GM23338 (cell line): Measurements from ENCODE around the gene RPIA. TPM values are rescaled to one million over a fixed set of nuclear protein-coding genes. Genes with fewer than 3 reads are reported as not detected.

ENCODE experiments used
- ATAC-seq: fragments of 200-7000 bp; cut with Tn5 transposase; 3 replicates; pipeline ENCODE4 v1.9.1; 2020
- DNase-seq: peaks from one replicate; pipeline ENCODE4 v3.0.0-alpha.2; 2015; ENCODE audit warnings: low spot score
- H2AFZ ChIP-seq: fragments of 200-600 bp; sonication (generic); 2 replicates; pipeline ENCODE4 v1.8.0; 2016; ENCODE audit warnings: antibody characterized with exemption, mild to moderate bottlenecking, moderate library complexity
- H3F3A ChIP-seq: fragments of 200-600 bp; sonication (generic); replicated peaks from 2 replicates; pipeline ENCODE4 v1.8.0; 2017; ENCODE audit warnings: antibody characterized with exemption, mixed run types, low read depth
- H3K27ac ChIP-seq: fragments of 200-600 bp; sonication (generic); 2 replicates; pipeline ENCODE4 v1.6.1; 2016; ENCODE audit warnings: low read depth
- H3K27me3 ChIP-seq: fragments of 200-600 bp; sonication (generic); 2 replicates; pipeline ENCODE4 v1.8.0; 2016; ENCODE audit warnings: mild to moderate bottlenecking, mixed run types, moderate library complexity; ENCODE audit not compliant: insufficient read depth
- H3K36me3 ChIP-seq: fragments of 200-600 bp; sonication (generic); 2 replicates; pipeline ENCODE4 v1.8.0; 2016; ENCODE audit warnings: mild to moderate bottlenecking; ENCODE audit not compliant: insufficient read depth
- H3K4me1 ChIP-seq: fragments of 200-600 bp; sonication (generic); 2 replicates; pipeline ENCODE4 v1.8.0; 2016; ENCODE audit warnings: mild to moderate bottlenecking, moderate library complexity; ENCODE audit not compliant: insufficient read depth
- H3K4me2 ChIP-seq: fragments of 200-600 bp; sonication (generic); 2 replicates; pipeline ENCODE4 v1.7.1; 2017; ENCODE audit warnings: mixed run types
- H3K4me3 ChIP-seq: fragments of 200-600 bp; sonication (generic); 2 replicates; pipeline ENCODE4 v1.6.1; 2016; ENCODE audit warnings: mixed run types
- H3K79me2 ChIP-seq: fragments of 200-600 bp; sonication (generic); replicated peaks from 2 replicates; pipeline ENCODE4 v1.8.0; 2017; ENCODE audit warnings: mild to moderate bottlenecking; ENCODE audit not compliant: insufficient read depth
- H3K9me2 ChIP-seq: fragments of 200-600 bp; sonication (generic); 2 replicates; pipeline ENCODE4 v1.8.0; 2017; ENCODE audit not compliant: insufficient read depth
- H4K20me1 ChIP-seq: fragments of 200-600 bp; sonication (generic); replicated peaks from 2 replicates; pipeline ENCODE4 v1.8.0; 2017; ENCODE audit warnings: mild to moderate bottlenecking; ENCODE audit not compliant: insufficient read depth
- H3K27ac Mint-ChIP-seq: 2 replicates; pipeline ENCODE4 v1.8.0; 2020; ENCODE audit warnings: inconsistent platforms, mild to moderate bottlenecking, moderate library complexity, mixed read lengths
- H3K27me3 Mint-ChIP-seq: 3 replicates; pipeline ENCODE4 v1.8.0; 2022; ENCODE audit warnings: low read depth, mild to moderate bottlenecking, moderate library complexity, mixed read lengths, inconsistent platforms; ENCODE audit not compliant: insufficient read depth, poor library complexity
- H3K36me3 Mint-ChIP-seq: 3 replicates; pipeline ENCODE4 v1.8.0; 2021; ENCODE audit warnings: low read depth, mild to moderate bottlenecking, inconsistent platforms, moderate library complexity, mixed read lengths
- H3K4me1 Mint-ChIP-seq: 3 replicates; pipeline ENCODE4 v1.8.0; 2020; ENCODE audit warnings: mild to moderate bottlenecking, inconsistent platforms, mixed read lengths
- H3K4me3 Mint-ChIP-seq: 3 replicates; pipeline ENCODE4 v1.8.0; 2021; ENCODE audit warnings: moderate library complexity, mild to moderate bottlenecking, inconsistent platforms, mixed read lengths
- H3K9me3 Mint-ChIP-seq: 3 replicates; pipeline ENCODE4 v1.8.0; 2020; ENCODE audit warnings: moderate library complexity, mild to moderate bottlenecking, inconsistent platforms, mixed read lengths
- CREB1 ChIP-seq: fragments of 250-450 bp; sonication (Bioruptor Pico); IDR thresholded peaks from 2 replicates; pipeline ENCODE4 v1.5.0; 2020; ENCODE audit warnings: low read depth, mild to moderate bottlenecking, moderate library complexity
- CTCF ChIP-seq, 2 experiments: fragments of 200-600 bp in 1 of 2; sonication (generic) in 1 of 2; conservative IDR thresholded peaks; 2 replicates each; pipeline versions ENCODE4 v1.5.1 to v1.6.1; 2016 to 2017; ENCODE audit warnings: antibody characterized with exemption in 2 of 2, low read depth in 2 of 2, mild to moderate bottlenecking in 2 of 2, moderate library complexity in 1 of 2
- ETS1 ChIP-seq: IDR thresholded peaks from 2 replicates; pipeline ENCODE4 v1.6.1; 2016; ENCODE audit warnings: antibody characterized with exemption
- EZH2 ChIP-seq: fragments of 200-600 bp; sonication (generic); IDR thresholded peaks from one replicate; pipeline ENCODE4 v1.8.0; 2017; ENCODE audit warnings: antibody characterized with exemption, mild to moderate bottlenecking, low read depth; ENCODE audit not compliant: unreplicated experiment
- EZH2phosphoT487 ChIP-seq: fragments of 200-600 bp; sonication (generic); IDR thresholded peaks from one replicate; pipeline ENCODE4 v1.8.1; 2018; ENCODE audit warnings: antibody characterized with exemption; ENCODE audit not compliant: unreplicated experiment
- POLR2AphosphoS5 ChIP-seq: IDR thresholded peaks from 2 replicates; pipeline ENCODE4 v1.6.1; 2016; ENCODE audit warnings: antibody characterized with exemption, low read depth
- STAT1 ChIP-seq: IDR thresholded peaks from one replicate; pipeline ENCODE4 v1.6.1; 2016; ENCODE audit warnings: antibody characterized with exemption; ENCODE audit not compliant: unreplicated experiment
- ZNF114 ChIP-seq: fragments of 250-450 bp; sonication (Bioruptor Pico); IDR thresholded peaks from 2 replicates; pipeline ENCODE4 v1.5.0; 2020; ENCODE audit warnings: mild to moderate bottlenecking, moderate library complexity
- ZNF331 ChIP-seq: fragments of 250-450 bp; sonication (Bioruptor Pico); IDR thresholded peaks from 2 replicates; pipeline ENCODE4 v1.5.0; 2020; ENCODE audit warnings: low read depth, mild to moderate bottlenecking, moderate library complexity
- polyA plus RNA-seq: library from polyadenylated mRNA; unstranded; fragments of >200 nt; fragmentation: Nextera tagmentation; extraction: Ambion mirVana; gene quantifications from 2 replicates; pipeline ENCODE4 v1.2.1, GENCODE V29; 2016
- total RNA-seq: library from RNA; depleted of rRNA; stranded (reverse); fragments of >200 nt; shearing (Covaris generic); gene quantifications from 2 replicates; pipeline ENCODE4 v1.2.3, GENCODE V29; 2014

The RPIA gene
- total and polyA plus RNA-seq, 2 experiments from 2014 or later, result 18.8 to 22.5 TPM

GRCh38 chr2:88746929-88747490 lies 55.5 kb downstream of the RPIA start:
- peaks cover 2% of the 10 kb centered on the region for H3K27me3 Mint-ChIP-seq
- H3K4me3 ChIP-seq, result no peak overlapping the region
- H3K27ac Mint-ChIP-seq, result no peak overlapping the region
- no peaks in the 10 kb centered on the region for H3K36me3 ChIP-seq
- no peak overlapping the region for H3K4me3 Mint-ChIP-seq
- H3K9me2 ChIP-seq, result peaks cover 9% of the 10 kb centered on the region; the same call in 1 of the 2 replicates
- H3K36me3 Mint-ChIP-seq, result peaks cover 81% of the 10 kb centered on the region
- no peak overlapping the region for H3K4me2 ChIP-seq
- H3F3A ChIP-seq, result no peaks in the 10 kb centered on the region
- H3K4me1 ChIP-seq, result peaks cover 23% of the 10 kb centered on the region
- no peak overlapping the region for H3K27ac ChIP-seq
- H4K20me1 ChIP-seq, result no peaks in the 10 kb centered on the region; the same call in none of the 2 replicates
- peaks cover 33% of the 10 kb centered on the region for H3K79me2 ChIP-seq
- peaks cover 11% of the 10 kb centered on the region for H3K9me3 Mint-ChIP-seq
- no peak for TF ChIP-seq CREB1
- H3K27me3 ChIP-seq, result no peaks in the 10 kb centered on the region
- H3K4me1 Mint-ChIP-seq, result peaks cover 17% of the 10 kb centered on the region
- no peak overlapping the region for H2AFZ ChIP-seq
- no peak for ATAC-seq
- DNase-seq, result no peak

- TF ChIP-seq EZH2 (no peak), CREB1 (no peak), STAT1 (no peak), POLR2AphosphoS5 (no peak)
- Histone ChIP-seq H3K79me2 (peaks cover 23% of the 10 kb centered on the region), H3K4me1 (peaks cover 19% of the 10 kb centered on the region), H3K36me3 (no peaks in the 10 kb centered on the region), H3K9me2 (peaks cover 9% of the 10 kb centered on the region; the same call in 1 of the 2 replicates), H3F3A (no peaks in the 10 kb centered on the region), H2AFZ (no peak overlapping the region), H4K20me1 (no peaks in the 10 kb centered on the region; the same call in 1 of the 2 replicates), H3K27me3 (no peaks in the 10 kb centered on the region), H3K4me3 (no peak overlapping the region), H3K27ac (no peak overlapping the region), H3K4me2 (no peak overlapping the region)
- no peak for ATAC-seq
- peaks cover 78% of the 10 kb centered on the region for H3K36me3 Mint-ChIP-seq
- H3K4me3 Mint-ChIP-seq, result no peak overlapping the region
- peaks cover 9% of the 10 kb centered on the region; the same call in 2 of the 3 replicates for H3K9me3 Mint-ChIP-seq
- H3K27ac Mint-ChIP-seq, result no peak overlapping the region
- H3K27me3 Mint-ChIP-seq, result peaks cover 2% of the 10 kb centered on the region
- H3K4me1 Mint-ChIP-seq, result peaks cover 12% of the 10 kb centered on the region; the same call in 2 of the 3 replicates
- no peak for DNase-seq
Observed at GRCh38 chr2:88747990-88748389, 56.5 kb downstream of the RPIA start.

- Histone ChIP-seq H3K4me2 (no peak overlapping the region), H3F3A (no peaks in the 10 kb centered on the region), H3K27ac (no peak overlapping the region), H3K4me3 (no peak overlapping the region), H3K9me2 (no peaks in the 10 kb centered on the region), H3K36me3 (no peaks in the 10 kb centered on the region; the same call in 1 of the 2 replicates), H3K79me2 (no peaks in the 10 kb centered on the region), H3K4me1 (peaks cover 22% of the 10 kb centered on the region), H4K20me1 (no peaks in the 10 kb centered on the region; the same call in 1 of the 2 replicates), H3K27me3 (no peaks in the 10 kb centered on the region), H2AFZ (no peak overlapping the region)
- peaks cover 10% of the 10 kb centered on the region for H3K27me3 Mint-ChIP-seq
- peaks cover 16% of the 10 kb centered on the region; the same call in 2 of the 3 replicates for H3K4me1 Mint-ChIP-seq
- DNase-seq (no peak), ATAC-seq (no peak)
- H3K27ac Mint-ChIP-seq, result no peak overlapping the region
- H3K36me3 Mint-ChIP-seq, result peaks cover 52% of the 10 kb centered on the region
- H3K4me3 Mint-ChIP-seq, result no peak overlapping the region
- H3K9me3 Mint-ChIP-seq, result peaks cover 3% of the 10 kb centered on the region; the same call in 1 of the 3 replicates
- TF ChIP-seq ZNF331, result no peak
- no peak for TF ChIP-seq ZNF114 (CRISPR knock-in tag)
- TF ChIP-seq CTCF (conservative IDR thresholded peaks at IDR 0.05; ENCODE audit: low read depth in 2 of 2), result no peak
- TF ChIP-seq ETS1, result no peak
- no peak for TF ChIP-seq EZH2phosphoT487
- no peak for TF ChIP-seq CREB1
Observed at GRCh38 chr2:88751768-88752167, 60.3 kb downstream of the RPIA start.
